ENCODE data around the gene AADACL4.

AADACL4 gene

DNA sequence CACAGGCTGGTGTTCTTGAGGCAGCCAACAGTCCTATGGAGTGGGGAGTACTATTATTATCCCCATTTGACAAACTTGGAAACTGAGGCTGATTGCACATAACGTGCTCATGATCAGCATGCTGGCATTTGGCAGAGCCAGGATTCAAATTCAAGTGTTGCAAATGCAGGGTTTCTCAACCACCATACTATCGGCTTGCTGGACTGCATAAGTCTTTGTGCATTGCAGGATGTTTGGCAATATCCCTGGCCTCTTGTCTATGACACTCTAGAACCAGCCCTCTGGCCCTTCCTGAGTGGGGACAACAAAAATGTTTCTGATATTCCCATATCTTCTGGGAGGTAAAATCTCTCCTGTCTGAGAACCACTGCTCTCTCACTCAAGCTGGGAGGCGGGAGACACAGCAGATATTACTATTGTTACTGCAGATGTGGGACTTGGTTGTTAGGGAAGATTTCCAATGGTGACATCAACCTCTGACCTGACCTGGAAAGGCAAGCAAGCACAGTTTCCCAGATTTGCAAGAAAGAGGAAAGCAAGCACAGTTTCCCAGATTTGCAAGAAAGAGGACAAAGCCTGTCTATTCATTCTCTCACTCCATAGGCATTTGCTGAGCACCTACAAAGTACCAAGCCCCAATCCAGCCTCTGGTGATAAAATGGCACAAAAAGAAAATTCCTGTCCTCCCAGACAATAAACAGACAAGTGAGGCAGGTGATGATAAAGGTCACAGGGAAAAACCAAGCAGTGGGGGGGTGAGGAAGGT is 71.0 kb downstream of the AADACL4 start:
- DNase-seq = no peak

DNA sequence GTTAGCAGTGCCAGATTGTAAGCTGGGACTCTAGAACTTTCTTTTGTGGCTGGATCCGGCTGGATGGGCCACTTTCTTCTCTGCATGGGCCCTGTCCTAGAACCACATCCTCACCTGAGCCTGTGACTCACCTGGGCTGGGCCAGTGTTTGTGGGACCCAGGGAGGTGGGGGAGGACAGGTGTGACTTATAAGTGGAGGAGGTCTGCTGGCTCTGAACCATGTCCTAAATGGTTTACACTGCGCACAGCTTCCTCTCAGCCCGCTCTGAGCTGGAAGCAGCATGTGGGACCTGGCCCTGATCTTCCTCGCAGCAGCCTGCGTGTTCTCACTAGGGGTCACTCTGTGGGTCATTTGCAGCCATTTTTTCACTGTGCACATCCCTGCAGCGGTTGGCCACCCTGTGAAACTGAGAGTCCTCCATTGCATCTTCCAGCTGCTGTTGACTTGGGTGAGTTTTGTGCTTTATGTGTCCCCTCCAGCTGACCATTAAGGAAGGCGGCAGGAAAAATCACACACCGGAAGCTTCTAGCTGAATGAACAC is 72.1 kb downstream of the AADACL4 start, which contains the start of gene AADACL3:
Gene AADACL3 (plus strand): TSS at position 215 of the 542 bp plus-strand sequence. CDS start 67 bp downstream, at position 282.
- no peak for DNase-seq

All from DMS153 (cell line).